HepG2 (cell line): ENCODE results near the gene SERTAD1. TPM values are rescaled to one million over a fixed set of nuclear protein-coding genes. Genes with fewer than 3 reads are reported as not detected.
"Not testable (repeated sequence)": the region's sequence is repeated elsewhere in the genome, so short reads cannot be mapped to it uniquely, and the experiment has no call there.

Experiments used
- ATAC-seq: fragments of 200-7000 bp; cut with Tn5 transposase; 3 replicates; pipeline ENCODE4 v1.9.1; 2020; ENCODE audit warnings: mild to moderate bottlenecking, moderate library complexity
- BruUV-seq: library from RNA; stranded (reverse); fragments of 400-500 nt; replicated peaks from 2 replicates; lab custom pipeline; 2021; lab: Mats Ljungman, UMichigan
- CTCF ChIA-PET: fragments of 300-600 bp; formaldehyde crosslinking; extraction: SDS; loops from one replicate; lab custom pipeline; 2021; ENCODE audit warnings: low total read pairs, inconsistent platforms, low intra/inter-chr PET ratio; lab: Yijun Ruan, JAX
- POLR2A ChIA-PET: fragments of 350-600 bp; sonication (Branson Sonifier 250); formaldehyde crosslinking; loops from one replicate; lab custom pipeline; 2020; ENCODE audit warnings: antibody characterized with exemption, inconsistent platforms; lab: Yijun Ruan, JAX
- DNase-seq: peaks from one replicate; pipeline ENCODE4 v3.0.0-alpha.2; 2015; ENCODE audit warnings: low spot score
- FAIRE-seq: peaks from 3 replicates; lab custom pipeline; 2011; peaks lifted over from hg19 to GRCh38; lab: Jason Lieb, UNC
- H2AFZ ChIP-seq: one replicate; pipeline ENCODE4 v1.6.1; 2011; ENCODE audit warnings: low read length, inconsistent platforms
- H3K27ac ChIP-seq: fragments of 300-600 bp; 3 replicates; pipeline ENCODE4 v1.8.0; 2011; ENCODE audit warnings: mixed run types, mild to moderate bottlenecking, mixed read lengths, low read length, inconsistent platforms; ENCODE audit not compliant: insufficient read depth; ENCODE audit errors: extremely low read length
- H3K27me3 ChIP-seq, 2 experiments: fragments of 200-600 bp in 1 of 2; 2 replicates in 1 of 2; 3 replicates in 1 of 2; pipeline versions ENCODE4 v1.6.0 to v1.8.0; 2011; ENCODE audit warnings: low read length in 2 of 2, mild to moderate bottlenecking in 2 of 2, moderate library complexity in 2 of 2, inconsistent platforms in 1 of 2; ENCODE audit not compliant: insufficient read depth in 2 of 2, control insufficient read depth in 1 of 2
- H3K36me3 ChIP-seq, 2 experiments: fragments of 200-600 bp in 1 of 2; replicated peaks in 1 of 2; 2 replicates in 1 of 2; 3 replicates in 1 of 2; pipeline versions ENCODE4 v1.5.1 to v1.8.0; 2011; ENCODE audit warnings: low read length in 2 of 2, inconsistent platforms in 1 of 2; ENCODE audit not compliant: insufficient read depth in 2 of 2, control insufficient read depth in 1 of 2
- H3K4me1 ChIP-seq: 2 replicates; pipeline ENCODE4 v1.5.1; 2012; ENCODE audit warnings: low read length, inconsistent platforms; ENCODE audit not compliant: insufficient read depth
- H3K4me2 ChIP-seq: 2 replicates; pipeline ENCODE4 v1.6.0; 2011; ENCODE audit warnings: low read depth, low read length, inconsistent platforms
- H3K4me3 ChIP-seq, 3 experiments: fragments of 200-600 bp in 1 of 3; sonication (generic), shearing (Covaris generic) in 1 of 3; replicated peaks in 1 of 3; 2 replicates each; pipeline ENCODE4 v1.5.1; 2011 to 2016; ENCODE audit warnings: low read length in 3 of 3, inconsistent platforms in 2 of 3, low read depth in 2 of 3, mild to moderate bottlenecking in 2 of 3, control low read depth in 1 of 3, mixed read lengths in 1 of 3; ENCODE audit not compliant: insufficient read depth in 1 of 3
- H3K79me2 ChIP-seq: one replicate; pipeline ENCODE4 v1.6.1; 2011; ENCODE audit warnings: low read length, inconsistent platforms; ENCODE audit not compliant: insufficient read depth
- H3K9ac ChIP-seq: 2 replicates; pipeline ENCODE4 v1.6.0; 2011; ENCODE audit warnings: mild to moderate bottlenecking, low read depth, low read length, inconsistent platforms; ENCODE audit not compliant: insufficient read depth
- H3K9me3 ChIP-seq: 2 replicates; pipeline ENCODE4 v1.5.1; 2012; ENCODE audit warnings: mild to moderate bottlenecking, low read length
- H4K20me1 ChIP-seq: 2 replicates; pipeline ENCODE4 v1.6.0; 2011; ENCODE audit warnings: inconsistent platforms, mild to moderate bottlenecking, low read length, moderate library complexity; ENCODE audit not compliant: insufficient read depth
- ZMYM2 ChIP-seq: sonication (generic); formaldehyde crosslinking; IDR thresholded peaks from 2 replicates; pipeline ENCODE4 v1.8.0; 2022; ENCODE audit warnings: mild to moderate bottlenecking, missing genetic modification reagents
- ZNF564 ChIP-seq: sonication (generic); formaldehyde crosslinking; IDR thresholded peaks from 2 replicates; pipeline ENCODE4 v1.8.1; 2023; ENCODE audit warnings: mild to moderate bottlenecking, missing genetic modification reagents
- ZNF816 ChIP-seq: sonication (generic); formaldehyde crosslinking; IDR thresholded peaks from 2 replicates; pipeline ENCODE4 v1.8.0; 2022; ENCODE audit warnings: missing genetic modification reagents, mild to moderate bottlenecking, borderline replicate concordance
- WGBS: methylation state at CpG from one replicate; pipeline ENCODE4 v1.1.6; 2017; ENCODE audit warnings: low lambda C conversion rate; 5-methylcytosine and 5-hydroxymethylcytosine counted together
- in situ Hi-C: cut with HindIII; loops from 2 replicates; pipeline ENCODE4 v1.10.0; 2017; ENCODE audit warnings: low pct_unique_long_range_greater_than_20kb; ENCODE audit not compliant: extremely low pct_ligation_motif_present
- intact Hi-C: fragments of 100-400 bp; cut with micrococcal nuclease; formaldehyde crosslinking; loops from one replicate; pipeline ENCODE4 v1.10.0; 2022; ENCODE audit not compliant: unreplicated experiment
- polyA plus RNA-seq, 8 experiments: library from polyadenylated mRNA; depleted of rRNA in 3 of 8; stranded (reverse) in 7 of 8; unstranded in 1 of 8; fragments of >200 nt; fragmentation: Illumina TruSeq in 4 of 8; extraction: Trizol in 4 of 8; gene quantifications; 2 replicates each; pipeline versions ENCODE4 v1.2.1 to v1.2.3, GENCODE V29; 2011 to 2016; ENCODE audit warnings: low read depth in 4 of 8, missing spikeins in 1 of 8, mixed read lengths in 1 of 8; ENCODE audit not compliant: insufficient read depth in 1 of 8
- total RNA-seq, 5 experiments: library from RNA; depleted of rRNA; stranded (reverse); fragments of >200 nt; fragmentation: Illumina TruSeq; extraction: Trizol; gene quantifications; 2 replicates each; pipeline ENCODE4 v1.2.3, GENCODE V29; 2016; ENCODE audit warnings: low read depth in 1 of 5
- TF ChIP-seq, protein P1 (sequence below), 2 experiments: fragments of 450-650 bp in 1 of 2; sonication (generic) in 1 of 2; formaldehyde crosslinking; IDR thresholded peaks; 2 replicates each; pipeline versions ENCODE4 v1.5.0 to v1.8.0; 2020 to 2022; ENCODE audit warnings: mild to moderate bottlenecking in 1 of 2, missing genetic modification reagents in 1 of 2
- TF ChIP-seq, protein P2 (sequence below): sonication (generic); formaldehyde crosslinking; IDR thresholded peaks from 2 replicates; pipeline ENCODE4 v1.4.0; 2020; ENCODE audit warnings: missing genetic modification reagents, mild to moderate bottlenecking, borderline replicate concordance

SERTAD1 gene
- total and polyA plus RNA-seq, 2 of the 13 experiments (the other 11 are each of a cell fraction or from before 2014, with no cell fraction given), result 4.3 to 4.5 TPM

- TF ChIP-seq, protein P1, sequence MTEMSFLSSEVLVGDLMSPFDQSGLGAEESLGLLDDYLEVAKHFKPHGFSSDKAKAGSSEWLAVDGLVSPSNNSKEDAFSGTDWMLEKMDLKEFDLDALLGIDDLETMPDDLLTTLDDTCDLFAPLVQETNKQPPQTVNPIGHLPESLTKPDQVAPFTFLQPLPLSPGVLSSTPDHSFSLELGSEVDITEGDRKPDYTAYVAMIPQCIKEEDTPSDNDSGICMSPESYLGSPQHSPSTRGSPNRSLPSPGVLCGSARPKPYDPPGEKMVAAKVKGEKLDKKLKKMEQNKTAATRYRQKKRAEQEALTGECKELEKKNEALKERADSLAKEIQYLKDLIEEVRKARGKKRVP (CRISPR knock-in tag; IDR thresholded peaks at IDR 0.05), result peak in 1 of 2 experiments; percentile 56; a peak in 1 of 4 replicates
- TF ChIP-seq ZNF816 (0 out of 2 replicates have a peak, but pooled peaks have one; percentile 41), ZNF564 (CRISPR knock-in tag) (peak; percentile 43; the same call in 1 of the 2 replicates), ZMYM2 (CRISPR knock-in tag) (peak; percentile 51; the same call in 1 of the 2 replicates)
- TF ChIP-seq, protein P2, sequence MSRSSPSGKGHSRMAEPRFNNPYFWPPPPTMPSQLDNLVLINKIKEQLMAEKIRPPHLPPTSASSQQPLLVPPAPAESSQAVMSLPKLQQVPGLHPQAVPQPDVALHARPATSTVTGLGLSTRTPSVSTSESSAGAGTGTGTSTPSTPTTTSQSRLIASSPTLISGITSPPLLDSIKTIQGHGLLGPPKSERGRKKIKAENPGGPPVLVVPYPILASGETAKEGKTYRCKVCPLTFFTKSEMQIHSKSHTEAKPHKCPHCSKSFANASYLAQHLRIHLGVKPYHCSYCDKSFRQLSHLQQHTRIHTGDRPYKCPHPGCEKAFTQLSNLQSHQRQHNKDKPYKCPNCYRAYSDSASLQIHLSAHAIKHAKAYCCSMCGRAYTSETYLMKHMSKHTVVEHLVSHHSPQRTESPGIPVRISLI (CRISPR knock-in tag), result 0 out of 2 replicates have a peak, but pooled peaks have one; percentile 21
- FAIRE-seq, ATAC-seq, H3K79me2 ChIP-seq, H3K27me3 ChIP-seq, in situ Hi-C loops, H2AFZ ChIP-seq, DNase-seq, H3K36me3 ChIP-seq, H4K20me1 ChIP-seq, H3K9me3 ChIP-seq, CTCF ChIA-PET, BruUV-seq: not testable (repeated sequence)
- H3K4me3 ChIP-seq, result peak overlapping the region; percentile 51 to 72 (median 71)
- H3K4me1 ChIP-seq, result peaks cover 48% of the 10 kb centered on the region
- POLR2A ChIA-PET, result interaction anchor here (0.7 to 4.7 kb wide), 10 partner anchors 7 to 201 kb away, joined by 3 to 60 read pairs (median 6); partner anchors contain the start of genes BLVRB and SERTAD1
- intact Hi-C loops, result loop anchor here (1.0 kb wide), 1 partner anchor 11 kb away; no protein-coding TSS in a partner anchor
- H3K27ac ChIP-seq, result peak overlapping the region; percentile 93
- peak overlapping the region; percentile 82 for H3K9ac ChIP-seq
- peak overlapping the region; percentile 83 for H3K4me2 ChIP-seq
- WGBS, result 2% methylated on average over 7 of the region's 7 CpGs
These were observed 7.0 kb upstream of the SERTAD1 start for GRCh38 chr19:40432760-40433159.
